GM19452 (cell line): ENCODE results near the gene HTR2C.
"Not testable (repeated sequence)": the region's sequence is repeated elsewhere in the genome, so short reads cannot be mapped to it uniquely, and the experiment has no call there.

Source experiments
- ATAC-seq: cut with Tn5 transposase; IDR thresholded peaks from one replicate; pipeline ENCODE4 v1.9.1; 2021; ENCODE audit not compliant: unreplicated experiment

The HTR2C gene

DNA sequence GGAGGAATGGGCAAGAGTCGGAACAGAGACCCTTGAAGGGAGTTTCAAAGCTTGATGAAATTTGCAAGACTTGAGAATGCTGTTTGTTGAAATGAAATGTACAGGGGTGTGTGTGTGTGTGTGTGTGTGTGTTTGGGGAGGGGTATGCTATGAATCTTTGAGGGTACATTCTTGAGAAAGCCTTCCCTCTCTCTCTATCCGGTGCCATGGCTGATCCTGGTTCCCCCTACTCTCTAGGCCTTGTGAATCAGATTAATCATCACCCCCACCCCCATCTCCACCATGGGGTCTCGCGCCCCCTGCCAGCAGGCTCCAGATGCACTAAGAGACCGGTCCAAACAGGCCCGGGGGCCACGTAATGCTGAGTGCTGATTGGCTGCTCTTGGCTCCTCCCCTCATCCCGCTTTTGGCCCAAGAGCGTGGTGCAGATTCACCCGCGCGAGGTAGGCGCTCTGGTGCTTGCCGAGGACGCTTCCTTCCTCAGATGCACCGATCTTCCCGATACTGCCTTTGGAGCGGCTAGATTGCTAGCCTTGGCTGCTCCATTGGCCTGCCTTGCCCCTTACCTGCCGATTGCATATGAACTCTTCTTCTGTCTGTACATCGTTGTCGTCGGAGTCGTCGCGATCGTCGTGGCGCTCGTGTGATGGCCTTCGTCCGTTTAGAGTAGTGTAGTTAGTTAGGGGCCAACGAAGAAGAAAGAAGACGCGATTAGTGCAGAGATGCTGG, at the start of gene HTR2C:
HTR2C (plus strand) TSS at position 441 of the 729 bp plus-strand sequence. CDS start 142,851 bp downstream, outside the sequence.
- ATAC-seq, result no peak

DNA sequence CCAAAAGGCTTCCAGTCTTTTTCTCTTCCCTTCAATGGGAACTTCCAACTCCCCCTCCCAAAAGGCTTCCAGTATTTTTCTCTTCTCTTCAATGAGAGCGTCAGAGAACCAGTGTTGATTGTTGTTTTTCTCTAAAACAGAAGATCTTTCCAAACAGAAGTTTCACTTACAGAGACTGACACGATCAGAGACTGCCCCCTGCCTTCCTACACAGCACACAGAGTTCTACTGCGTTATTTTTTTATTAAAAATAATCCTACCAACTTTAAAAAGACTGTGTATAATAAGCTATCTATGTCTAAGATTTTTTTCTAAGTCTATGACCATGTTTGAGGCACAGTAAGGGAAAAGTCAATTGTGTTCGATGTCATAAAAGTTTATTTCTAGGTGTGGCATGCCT, 3.5 kb upstream of the HTR2C start:
- ATAC-seq, result no peak

DNA sequence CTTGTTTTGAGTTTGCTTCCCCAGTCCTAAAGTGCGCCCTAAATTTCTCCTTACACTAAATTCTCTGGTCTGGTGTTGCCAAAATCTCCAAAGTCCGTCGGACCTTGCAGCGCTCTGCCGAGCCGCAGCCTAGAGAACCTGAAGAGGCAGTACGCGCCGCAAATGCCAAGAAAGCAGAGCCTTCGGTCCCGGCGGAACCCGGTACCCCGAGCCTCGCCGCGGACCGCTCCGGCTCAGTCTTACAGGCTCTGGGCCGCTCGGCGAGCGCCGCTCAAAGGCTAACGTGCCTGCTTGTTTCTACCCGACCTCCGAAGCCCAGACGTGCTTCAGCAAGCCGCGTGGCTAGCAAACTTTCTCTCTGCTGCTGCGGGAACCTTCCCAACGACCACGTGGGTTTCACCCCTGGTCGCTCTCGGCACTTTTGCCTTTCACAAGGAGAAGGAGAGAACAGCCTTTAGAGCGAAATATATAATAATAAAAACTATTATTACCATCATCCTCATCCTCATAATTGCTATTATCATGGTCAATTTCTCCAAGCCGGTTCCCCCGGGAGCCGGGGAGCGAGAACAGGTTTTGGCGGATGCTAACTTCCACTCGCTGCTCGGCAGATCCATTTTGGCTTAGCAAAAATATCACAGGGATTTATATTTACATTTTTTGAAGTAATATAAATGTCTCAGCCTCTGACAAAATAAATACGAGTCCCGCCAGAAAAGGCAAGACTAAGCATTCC, 2.2 kb upstream of the HTR2C start:
- no peak for ATAC-seq

DNA sequence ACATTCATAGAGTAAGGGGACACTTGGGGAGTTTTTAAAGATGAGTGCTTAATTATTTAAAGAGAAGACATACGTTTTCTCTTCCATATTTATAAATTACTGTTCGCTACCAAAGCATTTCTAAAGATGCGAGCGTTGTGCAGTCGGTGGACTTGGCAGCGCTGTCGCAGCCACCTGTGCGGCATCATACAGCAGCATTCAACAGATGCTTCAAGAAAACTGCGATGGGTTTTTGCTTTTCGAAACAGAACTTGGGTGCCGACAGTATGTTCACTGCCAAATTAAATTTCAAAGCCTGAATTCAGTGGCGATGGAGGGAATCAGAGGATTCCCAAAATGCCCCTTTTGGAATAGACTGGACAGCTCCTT, 1.6 kb upstream of the HTR2C start:
- ATAC-seq, result no peak

DNA sequence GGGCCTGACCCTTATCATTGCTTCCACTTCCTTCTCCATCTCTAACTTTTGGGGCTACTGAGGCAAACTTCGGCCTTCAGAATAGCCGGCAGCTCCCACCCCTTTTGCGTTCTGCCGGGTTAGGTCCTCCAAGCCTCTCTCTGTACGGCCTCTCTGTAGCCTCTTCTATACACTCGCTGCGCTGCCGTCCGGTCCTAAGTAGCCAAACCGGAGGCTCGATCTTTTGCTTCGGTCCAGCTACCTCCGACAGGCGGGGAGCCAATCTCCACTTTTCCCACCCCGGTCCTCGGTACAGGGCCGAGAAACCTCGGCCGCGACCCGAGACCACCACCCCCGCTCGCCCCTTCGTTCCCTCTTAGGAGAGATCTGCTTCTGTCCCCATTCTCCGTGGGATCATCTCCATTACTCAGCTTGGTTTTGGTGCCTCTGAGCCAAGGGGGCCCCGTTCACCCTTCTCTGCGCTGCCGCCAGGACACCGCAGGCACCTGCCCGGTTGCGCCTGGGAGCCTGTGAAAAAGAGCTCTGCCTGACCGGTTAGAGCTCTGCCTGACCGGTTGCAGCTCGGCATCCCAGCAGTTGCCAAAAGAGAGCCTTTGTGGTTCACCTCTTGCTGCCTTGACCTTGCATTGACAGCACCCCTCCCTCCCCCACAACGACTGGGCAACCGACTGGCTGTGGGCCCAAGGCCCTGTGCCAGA, 1.0 kb upstream of the HTR2C start:
- no peak for ATAC-seq

- no peak for ATAC-seq
These were observed 573 bp downstream of the HTR2C start for GRCh38 chrX:114584375-114584943.

DNA sequence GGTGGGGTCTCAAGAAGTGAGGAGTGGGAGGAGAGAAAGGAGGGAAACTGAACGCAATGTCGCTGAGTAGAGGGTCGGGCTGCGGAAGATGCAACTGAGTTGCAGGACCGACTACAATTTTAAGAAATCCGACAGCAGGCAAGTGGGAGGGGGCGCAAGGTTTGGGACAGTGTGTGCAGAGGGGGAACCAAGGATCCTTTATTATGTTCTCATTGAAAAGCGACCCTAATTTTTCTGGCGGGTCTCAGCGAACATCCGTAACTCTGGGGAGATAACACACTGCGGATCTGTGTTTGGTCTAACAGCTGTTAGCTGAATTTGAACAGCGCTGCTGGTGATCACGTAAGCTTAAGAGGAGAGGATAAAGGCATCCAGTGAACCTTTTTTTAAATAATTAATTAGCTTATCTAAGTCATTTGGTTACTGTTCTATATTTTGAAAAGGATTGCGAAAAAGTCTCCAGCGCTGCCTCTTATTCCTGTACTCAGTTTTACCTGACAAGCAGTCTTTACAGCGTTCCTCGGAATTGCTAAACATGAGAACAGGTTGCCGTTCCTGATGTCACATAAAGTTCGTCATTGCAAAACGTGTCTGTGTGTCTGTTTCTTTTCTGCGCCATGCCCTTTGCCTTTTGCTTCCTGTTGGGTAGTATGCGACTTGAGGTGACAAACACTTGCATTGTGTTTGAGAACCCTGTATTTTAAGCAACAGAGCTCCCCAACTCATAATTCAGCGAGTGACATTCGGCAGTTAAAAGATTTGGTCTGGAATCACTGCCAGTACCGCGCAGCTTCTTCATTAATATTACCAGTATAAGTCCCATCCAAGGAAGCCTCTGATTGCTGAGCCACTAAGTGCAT, 1.3 kb downstream of the HTR2C start:
- no peak for ATAC-seq

GRCh38 chrX:114591121-114591520, 7.2 kb downstream of the HTR2C start:
- no peak for ATAC-seq

DNA sequence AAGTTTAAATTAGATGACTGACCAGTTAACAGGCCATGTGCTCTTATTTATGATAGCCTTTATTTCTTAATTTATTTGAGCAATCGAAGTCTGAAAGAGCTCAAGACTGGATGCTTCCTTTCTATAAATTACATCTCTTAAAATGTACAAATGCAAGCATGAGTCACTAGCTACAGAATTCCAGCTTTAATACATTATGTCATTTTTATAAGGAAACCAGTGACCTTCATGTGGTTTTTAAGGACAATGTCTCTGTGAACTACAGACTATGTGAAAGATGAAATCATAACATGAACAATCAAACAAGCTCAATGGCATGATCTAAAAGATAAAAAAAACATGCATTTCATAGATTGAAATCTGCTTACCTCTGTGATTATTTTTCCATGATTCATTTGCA, 15.4 kb downstream of the HTR2C start:
- ATAC-seq, result no peak

GRCh38 chrX:114599911-114600310, 16.0 kb downstream of the HTR2C start:
- ATAC-seq, result no peak

GRCh38 chrX:114606619-114607018, 22.7 kb downstream of the HTR2C start:
- not testable (repeated sequence) for ATAC-seq

DNA sequence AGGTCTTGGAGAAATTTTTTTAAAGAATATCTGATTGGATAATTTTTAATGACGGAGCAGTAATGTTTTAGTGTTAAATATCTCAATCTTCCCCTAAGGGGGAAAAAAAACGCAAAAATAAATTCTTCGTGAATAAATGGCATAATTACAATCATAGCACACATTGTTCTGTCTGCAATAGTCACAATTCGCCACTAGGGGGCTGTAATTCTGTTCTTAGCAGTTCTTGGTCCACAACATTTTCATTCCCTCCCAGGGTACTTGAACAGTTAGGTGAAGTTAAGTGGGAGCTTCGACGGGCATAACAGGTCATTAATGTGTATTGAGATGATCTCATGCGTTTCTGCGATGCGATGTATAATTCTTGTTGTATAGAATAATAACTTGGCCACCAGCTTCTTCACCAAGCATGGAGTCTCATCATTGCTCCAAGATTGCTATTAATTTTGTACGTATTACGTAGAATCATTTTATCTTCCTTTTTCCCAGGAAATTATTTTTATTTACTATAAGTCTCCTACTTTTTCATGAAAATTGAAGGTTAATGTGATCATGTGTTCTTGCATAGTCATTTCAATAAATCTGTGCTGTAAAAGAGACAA, 27.2 kb downstream of the HTR2C start:
- ATAC-seq, result peak; percentile 67

DNA sequence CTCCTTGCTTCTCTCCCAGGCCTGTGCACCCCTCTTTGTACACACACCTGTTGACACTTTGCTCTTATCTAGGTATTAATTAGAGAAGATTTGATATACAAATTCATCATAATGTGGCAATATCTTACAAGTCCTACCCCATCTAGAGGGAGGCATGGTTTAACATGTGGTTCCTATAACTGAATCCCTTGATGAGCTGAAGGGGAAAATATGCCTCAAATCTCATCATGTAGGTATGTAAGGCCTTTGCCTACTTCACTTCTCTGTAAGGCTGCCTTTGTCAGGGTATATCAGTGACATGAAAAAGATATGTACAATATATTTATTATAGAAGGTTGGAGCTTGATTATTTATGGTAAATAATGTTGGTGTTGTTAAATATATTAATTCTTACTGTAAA, 31.9 kb downstream of the HTR2C start:
- no peak for ATAC-seq

GRCh38 chrX:114619874-114620273, 36.0 kb downstream of the HTR2C start:
- no peak for ATAC-seq

DNA sequence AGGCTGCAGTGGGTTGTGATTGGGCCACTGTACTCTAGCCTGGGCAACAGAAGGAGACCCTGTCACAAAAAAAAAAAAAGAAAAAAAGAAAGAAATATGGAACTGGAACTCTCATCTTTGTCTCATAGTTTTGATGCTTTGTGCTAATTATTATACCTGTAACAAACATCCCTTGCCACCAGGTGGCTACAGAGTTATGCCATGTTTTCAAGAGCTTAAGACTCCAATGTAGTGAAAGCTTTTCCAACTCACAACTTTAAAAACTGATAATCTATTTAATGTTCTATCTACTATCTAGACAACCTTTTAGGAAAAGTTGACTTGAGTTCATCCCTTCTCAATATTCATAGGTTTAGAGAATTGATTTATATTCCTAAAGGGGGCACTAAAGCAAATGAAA, 42.4 kb downstream of the HTR2C start:
- no peak for ATAC-seq

- no peak for ATAC-seq
These were observed 52.1 kb downstream of the HTR2C start for GRCh38 chrX:114635986-114636385.

DNA sequence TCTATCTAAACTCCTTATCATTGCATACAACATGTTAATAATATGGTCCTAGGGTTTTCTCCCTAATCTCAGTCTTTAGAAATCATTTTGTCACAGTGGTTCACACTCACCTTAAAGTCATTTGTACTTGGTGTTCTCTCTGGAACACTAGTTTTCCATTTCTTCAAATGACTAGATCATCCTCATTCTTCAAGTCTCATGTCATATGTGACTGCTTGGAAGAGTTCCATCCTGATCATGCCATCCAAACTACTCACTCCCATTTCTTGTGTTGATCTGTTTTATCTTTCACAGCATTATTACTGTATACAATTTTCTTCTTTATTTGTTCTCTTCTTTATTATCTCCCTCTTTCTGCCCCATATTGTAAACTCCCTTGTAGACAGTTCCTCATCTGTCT, 66.5 kb downstream of the HTR2C start:
- ATAC-seq, result no peak

DNA sequence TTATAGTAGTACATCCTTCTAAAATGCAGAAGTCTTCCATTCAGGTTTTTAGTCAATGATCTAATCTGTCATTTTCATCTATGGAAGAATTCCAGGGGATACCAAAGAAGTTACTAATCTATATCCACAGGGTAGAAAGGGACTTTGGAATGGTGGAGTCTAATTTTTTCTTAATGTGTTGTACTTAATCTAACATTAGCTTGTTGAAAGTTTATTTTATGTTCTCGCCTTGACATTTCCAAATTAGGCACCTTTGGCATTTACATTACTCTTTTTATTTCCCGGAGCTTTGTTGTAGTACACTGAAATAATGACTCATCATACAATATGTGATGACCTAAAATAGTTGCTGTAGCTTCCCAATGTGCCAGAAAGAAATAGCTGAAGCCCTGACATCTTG, 91.5 kb downstream of the HTR2C start:
- ATAC-seq, result no peak

DNA sequence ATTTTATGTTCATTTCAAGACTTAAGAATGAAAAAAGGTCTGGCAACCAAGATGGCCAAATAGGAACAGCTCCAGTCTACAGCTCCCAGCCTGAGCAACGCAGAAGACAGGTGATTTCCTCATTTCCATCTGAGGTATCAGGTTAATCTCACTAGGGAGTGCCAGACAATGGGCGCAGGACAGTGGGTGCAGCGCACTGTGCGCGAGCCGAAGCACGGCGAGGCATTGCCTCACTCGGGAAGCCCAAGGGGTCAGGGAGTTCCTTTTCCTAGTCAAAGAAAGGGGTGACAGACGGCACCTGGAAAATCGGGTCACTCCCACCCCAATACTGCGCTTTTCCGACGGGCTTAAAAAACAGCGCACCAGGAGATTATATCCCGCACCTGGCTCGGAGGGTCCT, 116.6 kb downstream of the HTR2C start:
- ATAC-seq, result not testable (repeated sequence)

DNA sequence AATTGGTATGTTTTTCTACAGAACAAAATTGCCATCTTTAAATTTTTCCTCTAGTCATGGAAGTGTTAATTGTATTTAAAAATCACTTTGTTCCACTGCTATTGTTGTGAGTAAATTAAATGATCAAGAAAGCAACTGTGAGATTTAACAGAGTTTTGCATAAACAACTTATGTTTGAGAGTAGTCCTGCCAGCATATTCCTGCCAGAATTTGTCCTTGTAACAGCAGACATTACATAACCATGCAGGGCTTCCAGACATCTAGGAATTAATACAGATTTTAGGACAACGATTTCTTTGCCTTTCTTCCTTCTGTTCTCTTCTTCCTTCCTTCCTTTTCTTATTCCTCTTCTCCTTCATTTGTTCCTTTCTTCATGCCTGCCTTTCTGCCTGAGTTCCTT, 125.5 kb downstream of the HTR2C start:
- no peak for ATAC-seq
